COR-L47 (cell line): ENCODE measurements around the gene FIZ1.
A peak's percentile ranks its signal among the peaks of the same experiment; 100 is the strongest.

Source experiments
- DNase-seq: peaks from one replicate; lab custom pipeline; 2025; lab: John Stamatoyannopoulos, UW

Gene FIZ1

DNA sequence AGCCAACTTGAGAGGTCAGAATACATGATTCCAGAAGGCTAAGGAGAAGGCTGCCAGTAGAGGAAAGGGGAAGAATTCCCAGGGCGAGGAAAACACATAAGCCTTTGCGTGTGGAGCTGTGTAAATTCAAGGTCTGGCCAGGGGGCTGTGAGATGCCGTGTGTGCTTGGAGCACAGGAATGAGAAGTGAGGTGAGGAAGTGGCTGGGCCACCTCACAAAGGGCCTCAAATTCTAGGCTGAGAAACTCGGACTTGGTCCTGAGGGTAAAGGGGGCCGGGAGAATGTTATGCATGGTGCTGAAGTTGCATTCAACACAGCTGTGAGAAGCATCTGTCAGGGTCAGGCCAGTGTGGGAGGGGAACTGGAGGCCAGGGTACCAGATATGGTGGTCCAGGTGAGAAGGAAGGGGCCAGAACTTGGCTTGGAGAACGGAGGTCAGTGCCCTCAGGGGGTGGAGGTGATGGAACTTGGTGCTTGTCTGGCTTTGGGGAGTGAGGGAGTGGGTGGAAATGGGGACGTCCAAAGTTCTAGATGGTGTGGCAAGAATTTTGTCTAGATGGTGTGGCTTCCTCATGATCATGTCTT is 36.6 kb upstream of the FIZ1 start:
- no peak for DNase-seq

DNA sequence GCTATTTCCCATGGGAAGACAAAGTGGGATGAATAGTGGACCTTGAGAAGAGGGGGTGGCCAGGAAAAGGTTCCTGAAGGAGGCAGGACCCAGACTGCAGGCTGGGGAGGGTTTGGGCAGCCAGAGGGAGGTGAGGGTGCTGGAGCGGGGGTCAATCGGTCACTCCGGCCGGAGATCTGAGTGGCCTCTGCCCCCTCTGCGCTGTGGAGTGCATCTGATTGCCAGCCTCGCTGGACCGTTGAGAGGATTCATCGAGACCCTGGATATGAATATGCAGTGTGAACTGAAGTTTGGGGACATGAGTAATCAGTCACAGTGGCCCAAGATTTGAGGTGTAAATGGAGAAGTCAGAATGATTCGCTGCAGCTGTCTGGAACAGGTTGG is 36.0 kb upstream of the FIZ1 start:
- DNase-seq: no peak

DNA sequence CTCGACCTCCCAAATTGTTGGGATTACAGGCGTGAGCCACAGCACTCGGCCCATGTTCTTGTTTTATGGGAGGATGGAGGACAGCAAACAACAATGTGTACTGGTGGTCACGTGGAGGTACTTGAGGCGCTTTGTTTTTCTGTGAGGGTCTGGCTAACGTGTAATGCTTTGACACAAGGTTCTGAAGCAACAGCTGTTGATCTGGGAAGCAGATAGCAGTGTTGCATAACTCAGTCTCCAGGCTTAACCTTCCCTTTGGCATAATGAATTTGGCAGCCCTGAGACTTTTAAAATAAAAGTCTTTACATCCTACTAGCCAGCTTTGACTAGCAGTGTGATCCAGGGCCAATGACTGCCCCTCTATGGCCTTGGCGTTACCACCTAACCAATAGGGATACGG is 34.5 kb upstream of the FIZ1 start:
- DNase-seq: no peak

DNA sequence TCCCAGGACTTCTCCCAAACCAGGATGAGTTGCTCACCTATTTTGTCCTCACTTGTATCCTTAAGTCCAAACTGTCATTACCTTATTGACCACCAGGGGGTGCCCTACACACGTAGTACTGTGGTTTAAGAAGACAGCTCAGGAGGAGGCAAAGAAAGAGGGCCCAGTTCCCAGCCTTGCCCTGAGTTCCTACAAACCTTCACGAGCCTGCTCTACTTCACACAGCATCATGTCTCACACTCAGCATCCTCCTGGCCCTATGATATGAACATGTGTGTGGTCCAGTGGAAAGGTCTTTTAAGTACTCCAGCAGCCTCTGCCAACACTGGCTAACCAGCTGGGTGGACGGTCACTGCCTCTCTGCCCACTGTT is 33.1 kb upstream of the FIZ1 start:
- DNase-seq: peak; percentile 88

DNA sequence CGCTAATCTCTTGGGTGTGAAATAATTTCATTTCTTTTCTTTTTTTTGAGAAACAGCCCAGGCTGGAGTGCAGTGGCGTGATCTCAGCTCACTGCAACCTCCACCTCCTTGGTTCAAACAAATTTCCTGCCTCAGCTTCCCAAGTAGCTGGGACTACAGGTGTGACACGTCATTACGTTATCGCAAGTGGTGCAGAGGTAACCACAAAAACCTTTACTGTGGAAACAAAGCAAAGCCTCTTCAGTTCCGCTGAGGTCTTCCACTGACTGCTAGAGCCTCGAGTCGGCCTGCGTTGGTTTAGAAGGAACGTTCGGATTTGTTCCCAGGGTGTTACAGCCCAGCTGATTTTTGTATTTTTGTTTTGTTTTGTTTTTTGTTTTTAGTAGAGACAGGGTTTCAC is 27.0 kb upstream of the FIZ1 start:
- no peak for DNase-seq

DNA sequence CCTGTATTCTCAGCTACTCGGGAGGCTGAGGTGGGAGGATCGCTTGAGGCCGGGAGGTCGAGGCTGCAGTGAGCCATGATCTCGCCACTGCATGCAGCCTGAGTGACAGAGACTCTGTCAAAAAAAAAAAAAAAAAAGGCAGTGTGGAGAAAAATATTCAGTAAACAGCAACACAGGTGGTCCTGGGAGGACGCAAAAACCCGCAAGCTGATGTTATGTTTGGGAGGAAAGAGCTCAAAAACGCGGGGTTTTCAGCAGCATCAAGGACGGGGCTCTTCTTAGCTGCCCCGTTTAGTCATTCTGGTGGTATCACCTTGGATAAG is 25.6 kb upstream of the FIZ1 start:
- no peak for DNase-seq

DNA sequence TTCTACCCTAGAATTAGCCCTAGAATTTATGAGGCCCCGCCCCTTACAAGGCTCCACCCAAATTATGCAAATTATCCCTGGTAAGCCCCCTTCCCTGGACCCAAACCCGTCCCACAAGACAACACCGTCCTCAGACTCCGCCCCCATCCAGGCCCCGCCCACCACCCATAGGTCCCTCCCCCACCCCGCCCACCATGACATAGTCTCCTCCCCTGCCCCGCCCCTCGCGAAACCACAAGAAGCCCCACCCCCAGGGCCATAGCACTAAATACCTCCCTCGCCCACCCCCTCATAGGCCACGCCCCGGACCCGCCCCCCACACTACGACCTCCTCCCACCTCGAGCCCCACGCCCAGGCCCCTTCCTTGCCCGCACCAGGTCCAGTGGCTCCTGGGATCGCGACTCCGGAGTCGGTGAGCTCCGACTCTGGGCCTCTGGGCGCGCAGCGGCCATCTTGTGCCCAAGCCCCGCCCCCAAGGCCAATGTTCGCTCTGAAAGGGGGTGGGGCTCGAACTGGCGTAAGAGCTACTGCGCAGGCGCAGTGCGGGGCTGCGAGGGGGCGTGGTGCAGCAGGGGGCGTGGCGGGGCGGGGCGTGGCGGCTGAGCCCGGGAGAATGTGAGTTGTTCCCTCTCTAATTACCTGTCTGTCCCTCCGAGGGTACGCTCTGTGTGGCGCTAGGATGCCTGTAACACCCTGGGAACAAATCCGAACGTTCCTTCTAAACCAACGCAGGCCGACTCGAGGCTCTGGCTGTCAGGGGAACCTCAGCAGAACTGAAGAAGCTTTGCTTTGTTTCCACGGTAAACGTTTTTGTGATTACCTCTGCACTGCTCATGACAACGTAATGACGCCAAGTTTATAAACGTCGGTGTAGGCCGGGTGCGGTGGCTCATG is 25.0 kb upstream of the FIZ1 start, which contains the start of gene ZNF784:
Gene ZNF784 (minus strand): TSS at position 458 of the 895 bp plus-strand sequence. CDS start 5 bp downstream, at position 453.
- peak; percentile 96 for DNase-seq

DNA sequence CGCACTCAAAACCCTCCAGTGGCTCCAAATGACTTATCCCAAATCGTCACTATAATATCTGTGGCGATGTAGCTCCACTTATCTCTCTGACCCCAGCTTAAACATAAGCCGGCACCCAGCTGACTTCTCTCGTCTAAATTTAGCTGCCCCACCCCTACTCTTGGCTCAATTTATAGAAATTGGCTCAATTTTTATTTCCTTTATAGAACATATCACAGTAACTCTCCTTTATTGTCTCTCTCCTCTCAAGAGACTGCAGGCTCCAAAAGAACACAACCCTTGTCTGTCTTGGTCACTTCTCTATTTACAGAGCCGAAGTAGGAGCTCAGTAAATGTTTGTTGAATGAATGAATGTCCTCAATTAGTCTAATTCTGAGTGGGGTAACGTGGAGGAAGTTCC is 24.2 kb upstream of the FIZ1 start:
- DNase-seq: no peak

DNA sequence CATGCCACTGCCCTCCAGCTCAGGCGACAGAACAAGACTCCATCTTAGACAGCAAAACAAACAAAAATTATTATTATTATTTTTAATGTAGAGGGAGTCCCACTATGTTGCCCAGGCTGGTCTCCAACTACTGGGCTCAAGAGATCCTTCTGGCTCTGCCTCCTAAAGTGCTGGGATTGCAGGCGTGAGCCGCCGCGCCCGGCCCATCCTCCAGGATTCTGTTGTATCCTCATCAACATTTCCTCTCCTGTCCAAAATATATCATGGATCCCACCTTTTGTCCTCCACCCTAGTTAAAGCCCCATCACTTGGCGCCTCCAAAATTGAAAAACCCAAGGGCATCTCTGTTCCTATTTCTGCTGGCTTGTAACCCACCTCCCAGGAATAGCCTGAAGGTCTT is 23.8 kb upstream of the FIZ1 start:
- DNase-seq: no peak

DNA sequence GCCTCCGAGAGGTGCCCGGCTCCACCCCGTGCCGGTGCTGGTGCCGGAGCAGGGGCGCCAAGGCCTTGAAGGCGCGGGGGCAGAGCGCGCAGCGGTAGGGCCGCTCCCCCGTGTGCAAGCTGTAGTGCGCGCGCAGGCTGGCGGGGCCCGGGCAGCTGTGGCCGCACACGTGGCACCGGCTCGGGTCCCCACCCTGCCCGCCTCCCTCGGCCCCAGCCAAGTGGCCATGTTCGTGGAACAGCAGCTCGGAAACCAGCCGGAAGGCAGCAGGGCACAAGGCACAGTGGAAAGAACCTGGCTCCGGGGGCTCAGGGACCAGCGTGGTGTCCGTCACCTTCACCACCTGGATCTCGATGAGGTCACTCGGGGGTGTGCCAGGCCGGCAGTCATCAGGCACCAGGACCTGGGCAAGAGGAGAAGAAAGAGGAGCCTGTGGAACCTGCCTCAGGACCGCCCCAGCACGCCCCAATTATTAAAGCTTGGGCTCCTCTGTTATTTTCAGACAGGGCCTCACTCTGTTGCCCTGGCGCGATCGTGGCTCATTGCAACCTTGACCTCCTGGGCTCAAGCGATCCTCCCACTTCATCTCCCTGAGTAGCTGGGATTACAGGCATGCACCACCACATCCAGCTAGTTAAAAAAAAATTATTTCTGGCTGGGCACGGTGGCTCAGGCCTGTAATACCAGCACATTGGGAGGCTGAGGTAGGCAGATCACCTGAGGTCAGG is 23.1 kb upstream of the FIZ1 start:
- DNase-seq: no peak

DNA sequence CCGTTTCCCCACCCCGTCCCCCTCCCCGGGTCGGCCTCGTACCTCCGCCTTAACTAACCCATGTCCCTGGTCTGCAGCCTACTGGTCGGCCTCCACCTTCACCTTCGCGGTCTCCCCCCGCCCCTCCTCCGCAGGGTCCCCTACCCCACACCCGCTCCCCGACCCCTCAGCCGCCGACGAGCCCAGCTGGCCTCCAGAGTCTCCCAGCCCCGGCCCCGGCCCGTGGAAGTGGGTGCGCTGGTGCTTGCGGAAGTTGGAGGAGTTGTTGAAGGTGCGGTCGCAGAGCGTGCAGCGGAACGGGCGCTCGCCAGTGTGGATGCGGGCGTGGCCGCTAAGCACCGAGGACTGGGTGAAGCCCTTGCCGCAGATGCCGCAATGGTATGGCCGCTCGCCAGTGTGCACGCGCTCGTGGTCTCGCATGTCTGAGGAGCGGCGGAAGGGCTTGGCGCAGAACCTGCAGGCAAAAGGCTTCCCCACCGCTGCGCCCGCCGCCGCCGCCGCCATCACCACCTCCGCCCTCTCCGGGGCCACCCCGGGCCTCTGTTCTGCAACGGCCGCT is 22.4 kb upstream of the FIZ1 start:
- no peak for DNase-seq

DNA sequence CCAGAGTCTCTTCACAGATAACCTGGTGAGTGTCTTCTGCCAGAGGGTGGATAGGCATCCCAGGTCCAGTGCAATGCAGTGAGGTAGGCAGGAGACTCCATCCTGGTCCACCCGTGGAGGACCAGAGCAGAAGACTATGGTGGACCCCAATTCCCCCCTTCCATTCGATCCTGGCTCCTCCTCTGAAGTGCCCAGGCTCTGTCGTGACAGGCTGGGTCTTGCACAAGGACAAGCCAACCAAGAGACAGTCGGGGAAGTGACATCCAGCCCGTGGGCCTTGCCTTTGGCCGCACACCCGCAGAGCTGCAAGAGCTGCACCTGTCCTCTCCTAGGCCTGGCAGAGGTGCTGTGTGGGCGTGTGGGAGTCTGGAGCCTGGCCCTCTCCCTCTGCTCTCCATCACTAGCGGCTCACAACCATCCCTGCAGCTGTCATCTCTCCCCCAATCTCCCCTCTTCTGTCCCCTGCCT is 21.9 kb upstream of the FIZ1 start:
- no peak for DNase-seq

DNA sequence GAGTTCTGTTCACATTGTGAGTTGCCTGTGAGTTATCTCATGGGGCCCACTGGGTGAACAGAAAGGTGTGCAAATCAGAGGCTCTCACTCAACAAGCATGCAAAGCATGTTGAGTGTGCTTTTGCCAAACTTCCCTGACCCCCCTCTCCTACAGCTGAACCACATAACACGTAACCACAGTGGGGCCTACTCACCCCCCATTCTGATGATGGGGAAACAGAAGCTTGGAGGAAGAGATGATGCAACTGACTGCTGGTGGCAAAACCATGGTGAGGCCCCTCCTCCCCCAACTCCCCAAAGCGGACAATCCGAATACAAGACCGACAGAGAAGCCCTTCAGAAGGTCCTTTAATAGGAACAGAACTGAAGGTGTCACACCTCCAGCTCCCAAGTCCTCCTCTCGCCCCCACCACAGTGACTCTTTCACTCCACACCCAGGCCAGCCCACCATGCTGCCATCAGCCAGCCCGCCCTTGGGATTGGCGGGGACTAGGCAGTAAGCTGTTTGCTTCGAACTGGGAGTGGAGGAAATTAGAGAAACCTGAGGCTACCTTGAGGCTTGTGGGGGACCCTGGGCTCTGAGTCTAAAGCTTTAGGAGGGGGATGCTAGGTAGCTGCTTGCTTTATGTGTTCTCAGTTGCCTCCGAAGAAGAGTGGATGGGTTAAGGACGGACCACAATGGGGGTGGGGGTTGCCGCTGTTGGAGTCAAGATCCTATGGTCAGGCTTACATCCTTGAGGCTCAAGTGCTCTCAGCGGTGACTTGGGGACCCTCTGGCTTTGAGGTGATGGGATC is 21.3 kb upstream of the FIZ1 start:
- DNase-seq: no peak

DNA sequence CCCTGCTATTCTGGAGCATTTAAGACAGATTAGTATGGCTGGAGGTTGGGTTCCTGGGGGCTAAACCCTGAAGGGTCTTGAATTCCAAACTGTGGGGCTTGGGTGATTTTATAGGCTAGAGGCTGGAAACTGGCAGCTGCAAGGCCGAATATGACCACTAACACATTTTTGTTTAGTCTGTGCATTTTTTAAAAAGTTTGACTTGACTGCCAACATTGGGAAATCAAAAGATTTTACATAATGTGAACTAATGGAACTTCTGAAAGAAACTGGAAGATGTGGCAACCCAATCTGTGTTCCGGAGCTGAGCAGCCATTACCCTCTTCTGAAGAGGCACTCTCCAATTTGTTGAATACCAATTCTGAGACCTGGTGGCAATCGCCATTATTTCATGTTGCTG is 20.0 kb upstream of the FIZ1 start:
- DNase-seq: no peak

DNA sequence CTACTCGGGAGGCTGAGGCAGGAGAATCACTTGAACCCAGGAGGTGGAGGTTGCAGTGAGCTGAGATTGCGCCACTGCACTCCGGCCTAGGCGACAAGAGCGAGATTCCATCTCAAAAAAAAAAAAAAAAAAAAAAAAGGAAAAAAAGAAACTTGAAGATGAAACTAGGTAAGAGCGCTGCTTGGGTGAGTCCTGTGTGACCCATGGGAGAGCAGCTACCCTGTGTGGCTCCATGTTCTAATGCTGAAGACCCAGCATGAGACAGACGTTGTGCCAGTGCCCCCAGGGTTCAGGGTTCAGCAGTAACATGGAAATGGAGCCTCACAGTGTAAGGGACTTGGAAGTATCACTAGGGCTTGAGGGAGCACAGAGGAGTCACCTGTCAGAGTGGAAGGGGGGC is 19.1 kb upstream of the FIZ1 start:
- DNase-seq: no peak

DNA sequence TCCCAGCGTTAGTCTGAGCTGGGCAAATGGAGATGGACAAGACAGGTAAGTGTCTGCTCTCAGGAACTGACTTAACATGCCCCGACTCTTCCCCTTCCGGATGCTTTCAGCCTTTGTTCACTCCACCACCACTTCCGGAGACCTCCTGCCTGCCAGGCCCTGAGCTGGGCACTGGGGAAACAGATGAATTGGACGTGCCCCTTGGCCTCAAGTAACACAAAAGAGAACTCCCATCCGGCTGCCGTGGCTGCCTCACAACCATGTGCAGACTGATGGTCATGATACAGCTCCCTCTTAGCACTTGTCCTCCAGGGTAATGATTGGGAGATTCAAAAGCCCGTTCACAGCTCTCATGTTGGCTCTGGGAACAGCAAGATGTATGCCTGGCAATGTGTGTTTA is 18.1 kb upstream of the FIZ1 start:
- no peak for DNase-seq

DNA sequence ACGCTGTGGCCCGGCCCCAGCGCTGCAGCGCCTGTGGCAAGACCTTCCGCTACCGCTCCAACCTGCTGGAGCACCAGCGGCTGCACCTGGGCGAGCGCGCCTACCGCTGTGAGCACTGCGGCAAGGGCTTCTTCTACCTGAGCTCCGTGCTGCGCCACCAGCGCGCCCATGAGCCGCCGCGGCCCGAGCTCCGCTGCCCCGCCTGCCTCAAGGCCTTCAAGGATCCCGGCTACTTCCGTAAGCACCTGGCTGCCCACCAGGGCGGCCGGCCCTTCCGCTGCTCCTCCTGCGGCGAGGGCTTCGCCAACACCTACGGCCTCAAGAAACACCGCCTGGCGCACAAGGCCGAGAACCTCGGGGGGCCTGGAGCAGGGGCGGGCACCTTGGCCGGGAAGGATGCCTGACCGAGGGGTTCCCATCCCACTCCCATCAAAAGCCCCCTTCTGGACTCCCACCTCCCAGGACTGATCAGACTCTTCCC is 17.1 kb upstream of the FIZ1 start:
- DNase-seq: no peak

DNA sequence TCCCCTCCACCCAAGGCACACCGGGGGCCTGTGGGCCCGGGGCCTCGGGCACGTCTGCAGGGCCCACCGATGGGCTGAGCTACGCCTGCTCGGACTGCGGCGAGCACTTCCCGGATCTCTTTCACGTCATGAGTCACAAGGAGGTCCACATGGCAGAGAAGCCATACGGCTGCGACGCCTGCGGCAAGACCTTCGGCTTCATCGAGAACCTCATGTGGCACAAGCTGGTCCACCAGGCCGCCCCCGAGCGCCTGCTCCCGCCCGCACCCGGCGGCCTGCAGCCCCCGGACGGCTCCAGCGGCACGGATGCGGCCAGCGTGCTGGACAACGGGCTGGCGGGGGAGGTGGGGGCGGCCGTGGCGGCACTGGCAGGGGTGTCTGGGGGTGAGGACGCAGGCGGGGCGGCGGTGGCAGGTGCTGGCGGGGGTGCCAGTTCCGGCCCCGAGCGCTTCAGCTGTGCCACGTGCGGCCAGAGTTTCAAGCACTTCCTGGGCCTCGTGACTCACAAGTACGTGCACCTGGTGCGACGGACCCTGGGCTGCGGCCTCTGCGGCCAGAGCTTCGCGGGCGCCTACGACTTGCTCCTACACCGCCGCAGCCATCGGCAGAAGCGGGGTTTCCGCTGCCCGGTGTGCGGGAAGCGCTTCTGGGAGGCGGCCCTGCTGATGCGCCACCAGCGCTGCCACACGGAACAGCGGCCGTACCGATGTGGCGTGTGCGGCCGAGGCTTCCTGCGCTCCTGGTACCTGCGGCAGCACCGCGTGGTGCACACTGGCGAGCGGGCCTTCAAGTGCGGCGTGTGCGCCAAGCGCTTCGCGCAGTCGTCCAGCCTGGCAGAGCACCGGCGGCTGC is 16.5 kb upstream of the FIZ1 start:
- no peak for DNase-seq

DNA sequence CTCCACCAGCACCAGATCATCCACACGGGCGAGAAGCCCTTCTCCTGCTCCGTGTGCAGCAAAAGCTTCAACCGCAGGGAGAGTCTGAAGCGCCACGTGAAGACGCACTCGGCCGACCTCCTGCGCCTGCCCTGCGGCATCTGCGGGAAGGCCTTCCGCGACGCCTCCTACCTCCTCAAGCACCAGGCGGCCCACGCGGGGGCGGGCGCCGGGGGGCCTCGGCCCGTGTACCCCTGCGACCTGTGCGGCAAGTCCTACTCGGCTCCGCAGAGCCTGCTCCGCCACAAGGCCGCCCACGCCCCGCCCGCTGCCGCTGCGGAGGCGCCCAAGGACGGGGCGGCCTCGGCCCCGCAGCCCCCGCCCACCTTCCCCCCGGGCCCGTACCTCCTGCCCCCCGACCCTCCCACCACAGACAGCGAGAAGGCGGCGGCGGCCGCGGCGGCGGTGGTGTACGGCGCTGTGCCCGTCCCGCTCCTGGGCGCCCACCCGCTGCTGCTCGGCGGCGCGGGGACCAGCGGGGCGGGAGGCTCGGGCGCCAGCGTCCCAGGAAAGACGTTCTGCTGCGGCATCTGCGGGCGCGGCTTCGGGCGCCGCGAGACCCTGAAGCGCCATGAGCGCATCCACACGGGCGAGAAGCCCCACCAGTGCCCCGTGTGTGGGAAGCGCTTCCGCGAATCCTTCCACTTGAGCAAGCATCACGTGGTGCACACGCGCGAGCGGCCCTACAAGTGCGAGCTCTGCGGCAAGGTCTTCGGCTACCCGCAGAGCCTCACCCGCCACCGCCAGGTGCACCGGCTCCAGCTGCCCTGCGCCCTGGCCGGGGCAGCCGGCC is 15.6 kb upstream of the FIZ1 start:
- no peak for DNase-seq
